Fibroblast of skin of scalp (primary cell): ENCODE measurements around the gene HNRNPAB.
"Not testable (repeated sequence)": the region's sequence is repeated elsewhere in the genome, so short reads cannot be mapped to it uniquely, and the experiment has no call there.

Experiments
- DNase-seq: peaks from one replicate; pipeline ENCODE4 v3.0.0-alpha.2; 2013

HNRNPAB gene

GRCh38 chr5:178212241-178213002 lies 8.1 kb downstream of the HNRNPAB start:
- no peak for DNase-seq

- DNase-seq = no peak
Measured at GRCh38 chr5:178213003-178213461, 8.7 kb downstream of the HNRNPAB start.

GRCh38 chr5:178213748-178214151 lies 9.4 kb downstream of the HNRNPAB start:
- DNase-seq = no peak

GRCh38 chr5:178214160-178214803 lies 9.9 kb downstream of the HNRNPAB start:
- DNase-seq = no peak

GRCh38 chr5:178215280-178216002 lies 11.1 kb downstream of the HNRNPAB start:
- no peak for DNase-seq

- DNase-seq = no peak
Measured at GRCh38 chr5:178216088-178216534, 11.8 kb downstream of the HNRNPAB start.

GRCh38 chr5:178216779-178217178 lies 12.4 kb downstream of the HNRNPAB start:
- no peak for DNase-seq

- DNase-seq = no peak
Measured at GRCh38 chr5:178218237-178218776, 14.0 kb downstream of the HNRNPAB start.

- no peak for DNase-seq
Measured at GRCh38 chr5:178218827-178219226, 14.5 kb downstream of the HNRNPAB start.

- DNase-seq = no peak
Measured at GRCh38 chr5:178221282-178221681, 16.9 kb downstream of the HNRNPAB start.

- no peak for DNase-seq
Measured at GRCh38 chr5:178221853-178222252, 17.5 kb downstream of the HNRNPAB start.

GRCh38 chr5:178222292-178222691 lies 18.0 kb downstream of the HNRNPAB start:
- DNase-seq = no peak

GRCh38 chr5:178223196-178223773 lies 19.0 kb downstream of the HNRNPAB start:
- no peak for DNase-seq

- DNase-seq = no peak
Measured at GRCh38 chr5:178223828-178224335, 19.5 kb downstream of the HNRNPAB start.

GRCh38 chr5:178224403-178224802 lies 20.1 kb downstream of the HNRNPAB start:
- no peak for DNase-seq

GRCh38 chr5:178225174-178225573 lies 20.8 kb downstream of the HNRNPAB start:
- DNase-seq = no peak

- DNase-seq = no peak
Measured at GRCh38 chr5:178227138-178227659, 22.9 kb downstream of the HNRNPAB start.

- DNase-seq = no peak
Measured at GRCh38 chr5:178227929-178228328, 23.6 kb downstream of the HNRNPAB start.

- DNase-seq = no peak
Measured at GRCh38 chr5:178228609-178229008, 24.3 kb downstream of the HNRNPAB start.

GRCh38 chr5:178229111-178229510 lies 24.8 kb downstream of the HNRNPAB start:
- DNase-seq = not testable (repeated sequence)

GRCh38 chr5:178229861-178230260 lies 25.5 kb downstream of the HNRNPAB start:
- DNase-seq = no peak

- DNase-seq = no peak
Measured at GRCh38 chr5:178230879-178231538, 26.7 kb downstream of the HNRNPAB start.
